Muscle of back (tissue), 13 donors: Measurements from ENCODE around the gene TACC3. TPM values are rescaled to one million over a fixed set of nuclear protein-coding genes. Genes with fewer than 3 reads are reported as not detected.

Source experiments
- DNase-seq, 3 donors: peaks; one replicate each; pipeline versions ENCODE4 v3.0.0 to v3.0.0-alpha.2; 2013
- long read RNA-seq, 9 donors: transcript quantifications; one replicate each; lab custom pipeline, GENCODE V29; 2026
- polyA plus RNA-seq, 10 donors: library from polyadenylated mRNA; unstranded; fragments of 120-200 nt; gene quantifications; one replicate each; pipeline ENCODE4 v1.2.1, GENCODE V29; 2013; ENCODE audit not compliant: insufficient read length in 10 of 10

Gene TACC3
- polyA plus RNA-seq, result 10 to 100 TPM; 17.2 to 39.8 (median 26.8) TPM
- long read RNA-seq, donor 1, partial matches to known transcripts, result 0 of 3 reads
- long read RNA-seq, donor 1, other reads (novel, unspliced or antisense), result 0 of 3 reads
- long read RNA-seq, donor 2, partial matches to known transcripts, result 0 of 2 reads
- long read RNA-seq, donor 2, other reads (novel, unspliced or antisense), result 0 of 2 reads
- long read RNA-seq, donor 3, partial matches to known transcripts, result 0 of 1 reads
- long read RNA-seq, donor 3, other reads (novel, unspliced or antisense), result 0 of 1 reads
- long read RNA-seq, donor 4, partial matches to known transcripts, result 0 of 3 reads
- long read RNA-seq, donor 4, other reads (novel, unspliced or antisense), result 0 of 3 reads
- long read RNA-seq, donor 5, partial matches to known transcripts, result 5 of 8 reads
- long read RNA-seq, donor 5, other reads (novel, unspliced or antisense), result 0 of 8 reads
- long read RNA-seq, donor 6, partial matches to known transcripts, result 0 of 4 reads
- long read RNA-seq, donor 6, other reads (novel, unspliced or antisense), result 0 of 4 reads
- long read RNA-seq, donor 7, partial matches to known transcripts, result 0 of 5 reads
- long read RNA-seq, donor 7, other reads (novel, unspliced or antisense), result 0 of 5 reads
- long read RNA-seq, donor 8, partial matches to known transcripts, result 0 of 4 reads
- long read RNA-seq, donor 8, other reads (novel, unspliced or antisense), result 0 of 4 reads
- long read RNA-seq, donor 9, result 0 reads

GRCh38 chr4:1721003-1721665, at the start of gene TACC3, which contains the start of gene TMEM129:
TACC3 (plus strand) TSS chr4:1721521; CDS start chr4:1723422, 1,901 bp downstream.
TMEM129 (minus strand) TSS chr4:1721323; CDS start chr4:1720837, 486 bp downstream.
- peak; percentile 94 to 98 (median 95) for DNase-seq

- DNase-seq, result no peak
Observed at GRCh38 chr4:1673671-1674070, 47.6 kb upstream of the TACC3 start.

GRCh38 chr4:1674682-1675081, 46.6 kb upstream of the TACC3 start:
- no peak for DNase-seq

GRCh38 chr4:1675136-1675801, 46.1 kb upstream of the TACC3 start:
- no peak for DNase-seq

GRCh38 chr4:1675802-1676137, 45.6 kb upstream of the TACC3 start:
- DNase-seq, result no peak

GRCh38 chr4:1676605-1677525, 44.5 kb upstream of the TACC3 start:
- DNase-seq, result no peak

GRCh38 chr4:1678244-1678643, 43.1 kb upstream of the TACC3 start:
- DNase-seq, result no peak

GRCh38 chr4:1682860-1683259, 38.5 kb upstream of the TACC3 start:
- DNase-seq, result no peak

GRCh38 chr4:1683261-1683735, 38.0 kb upstream of the TACC3 start:
- DNase-seq, result peak; percentile 39 to 72 (median 71)

GRCh38 chr4:1683736-1684505, 37.4 kb upstream of the TACC3 start, which contains the start of gene FAM53A:
FAM53A (minus strand) TSS chr4:1684313; CDS start chr4:1668741, 15,572 bp downstream.
- DNase-seq, result peak; percentile 88 to 91 (median 88)

- DNase-seq, result peak in 1 of 3 donors; percentile 22
Observed at GRCh38 chr4:1684506-1685234, 36.7 kb upstream of the TACC3 start.

GRCh38 chr4:1685235-1686150, 35.8 kb upstream of the TACC3 start:
- DNase-seq, result peak in 1 of 3 donors; percentile 17

GRCh38 chr4:1686440-1687036, 34.8 kb upstream of the TACC3 start:
- no peak for DNase-seq

GRCh38 chr4:1690698-1691097, 30.6 kb upstream of the TACC3 start:
- DNase-seq, result no peak

GRCh38 chr4:1691737-1692373, 29.5 kb upstream of the TACC3 start:
- DNase-seq, result no peak

GRCh38 chr4:1693131-1693896, 28.0 kb upstream of the TACC3 start:
- DNase-seq, result peak; percentile 45 to 81 (median 78)
